Choroid plexus epithelial cell (primary cell): ENCODE results near the gene EIF5.

Experiments
- DNase-seq: peaks from one replicate; pipeline ENCODE4 v3.0.0-alpha.2; 2010; ENCODE audit warnings: low read depth
- H3K4me3 ChIP-seq: 2 replicates; pipeline ENCODE4 v1.5.1; 2011; ENCODE audit warnings: low read depth, mild to moderate bottlenecking, control low read depth, low read length, moderate library complexity
- TF ChIP-seq, protein P1 (sequence below): conservative IDR thresholded peaks from 2 replicates; pipeline ENCODE4 v1.5.1; 2011; ENCODE audit warnings: low read depth, mild to moderate bottlenecking, control low read depth, inconsistent platforms, low read length, moderate library complexity

Gene EIF5

DNA sequence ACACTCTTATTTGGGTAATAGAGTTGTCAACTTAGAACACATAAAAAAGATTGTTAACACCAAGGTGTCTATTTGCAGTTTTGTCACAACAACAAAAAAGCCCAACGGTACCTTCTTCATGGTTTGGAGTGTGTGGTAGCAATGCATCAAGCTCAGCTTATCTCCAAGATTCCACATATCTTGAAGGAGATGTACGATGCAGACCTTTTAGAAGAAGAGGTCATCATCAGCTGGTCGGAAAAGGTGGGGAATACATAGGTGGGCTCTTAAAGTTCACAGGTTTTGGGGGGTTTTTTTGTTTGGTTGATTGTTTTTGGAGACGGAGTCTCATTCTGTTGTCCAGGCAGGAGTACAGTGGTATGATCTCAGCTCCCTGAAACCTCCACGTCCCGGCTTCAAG lies 5.5 kb downstream of the EIF5 start:
- TF ChIP-seq, protein P1, sequence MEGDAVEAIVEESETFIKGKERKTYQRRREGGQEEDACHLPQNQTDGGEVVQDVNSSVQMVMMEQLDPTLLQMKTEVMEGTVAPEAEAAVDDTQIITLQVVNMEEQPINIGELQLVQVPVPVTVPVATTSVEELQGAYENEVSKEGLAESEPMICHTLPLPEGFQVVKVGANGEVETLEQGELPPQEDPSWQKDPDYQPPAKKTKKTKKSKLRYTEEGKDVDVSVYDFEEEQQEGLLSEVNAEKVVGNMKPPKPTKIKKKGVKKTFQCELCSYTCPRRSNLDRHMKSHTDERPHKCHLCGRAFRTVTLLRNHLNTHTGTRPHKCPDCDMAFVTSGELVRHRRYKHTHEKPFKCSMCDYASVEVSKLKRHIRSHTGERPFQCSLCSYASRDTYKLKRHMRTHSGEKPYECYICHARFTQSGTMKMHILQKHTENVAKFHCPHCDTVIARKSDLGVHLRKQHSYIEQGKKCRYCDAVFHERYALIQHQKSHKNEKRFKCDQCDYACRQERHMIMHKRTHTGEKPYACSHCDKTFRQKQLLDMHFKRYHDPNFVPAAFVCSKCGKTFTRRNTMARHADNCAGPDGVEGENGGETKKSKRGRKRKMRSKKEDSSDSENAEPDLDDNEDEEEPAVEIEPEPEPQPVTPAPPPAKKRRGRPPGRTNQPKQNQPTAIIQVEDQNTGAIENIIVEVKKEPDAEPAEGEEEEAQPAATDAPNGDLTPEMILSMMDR, result no peak
- no peak for DNase-seq
- no peak overlapping the region for H3K4me3 ChIP-seq

- DNase-seq, result no peak
- H3K4me3 ChIP-seq, result no peak overlapping the region
- TF ChIP-seq, protein P1, result no peak
Observed at GRCh38 chr14:103340480-103341212, 6.6 kb downstream of the EIF5 start.

DNA sequence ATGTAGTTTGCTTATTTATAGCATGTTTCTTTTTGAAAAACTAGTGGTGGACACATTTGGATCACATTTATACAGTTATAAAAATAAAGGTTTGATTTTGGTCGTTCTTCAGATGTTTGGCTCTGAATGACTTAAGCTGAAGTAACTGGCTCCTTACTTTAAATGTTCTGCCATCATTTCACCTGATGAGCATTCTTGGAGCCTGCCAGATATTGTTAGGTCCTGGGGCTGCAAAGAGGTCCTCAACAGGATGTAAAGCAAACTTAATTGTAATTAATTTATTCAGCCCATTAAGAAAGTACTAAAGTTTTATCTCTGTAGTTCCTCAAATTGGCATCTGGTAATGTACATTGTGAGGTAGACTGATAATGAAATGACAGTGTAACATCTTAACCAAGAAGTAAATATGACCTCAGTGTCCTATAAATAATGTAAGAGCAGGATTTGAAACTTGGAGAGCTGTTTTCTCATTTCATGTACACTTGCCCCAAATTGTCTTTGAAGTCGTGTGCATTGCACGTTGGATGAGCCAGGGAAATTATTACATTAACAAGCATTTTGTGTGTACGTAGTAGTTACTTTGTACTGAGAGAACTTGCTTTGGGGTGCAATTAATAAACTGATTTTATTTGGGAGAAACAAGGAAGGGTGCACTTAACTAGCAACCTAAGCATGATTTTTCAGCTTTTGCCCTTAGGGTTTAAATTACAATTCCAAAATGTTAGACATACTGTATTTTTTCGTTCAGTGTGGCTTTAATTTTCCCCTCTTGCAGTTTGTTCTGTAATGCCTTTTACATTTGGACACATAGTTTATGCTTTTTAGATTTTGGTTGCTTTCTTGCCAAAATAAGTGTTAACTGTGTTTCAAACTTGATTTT lies 7.5 kb downstream of the EIF5 start:
- no peak for DNase-seq
- TF ChIP-seq, protein P1, result no peak
- H3K4me3 ChIP-seq, result no peak overlapping the region

DNA sequence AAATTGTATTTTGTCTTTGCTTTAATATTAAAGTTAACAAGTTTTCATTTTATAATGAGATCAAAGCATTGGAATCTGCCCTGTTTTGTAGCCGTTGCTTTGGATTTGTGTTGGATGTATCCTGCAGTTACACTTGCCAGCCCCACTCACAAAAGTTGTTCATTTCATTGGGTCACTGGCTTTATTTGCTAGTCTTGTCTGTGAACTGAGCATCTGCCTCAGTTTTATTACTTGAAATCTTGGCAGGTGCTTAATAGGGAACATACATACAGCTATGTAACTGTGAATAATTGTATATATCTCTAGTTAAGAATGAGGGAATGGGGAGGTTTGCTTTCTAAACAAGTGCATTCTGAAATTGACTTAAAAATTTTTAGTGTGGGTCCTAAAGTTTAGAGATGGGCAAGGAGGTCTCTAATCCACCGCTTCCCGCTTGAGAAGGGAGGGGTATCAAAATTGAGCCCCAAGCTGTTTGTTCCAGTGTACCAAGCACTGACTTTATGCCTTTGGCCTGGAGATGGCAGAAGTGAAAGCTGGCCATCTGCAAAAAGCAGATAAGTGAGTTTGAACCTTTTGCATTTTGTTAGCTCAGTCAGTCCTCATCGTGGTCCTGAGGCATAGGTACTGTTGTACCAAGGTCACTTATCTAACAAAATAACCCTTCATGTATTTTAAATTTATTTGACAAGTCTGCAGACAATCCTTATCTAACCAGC lies 9.3 kb downstream of the EIF5 start:
- peak; percentile 20 for DNase-seq
- H3K4me3 ChIP-seq, result no peak overlapping the region
- TF ChIP-seq, protein P1, result peak; percentile 20

DNA sequence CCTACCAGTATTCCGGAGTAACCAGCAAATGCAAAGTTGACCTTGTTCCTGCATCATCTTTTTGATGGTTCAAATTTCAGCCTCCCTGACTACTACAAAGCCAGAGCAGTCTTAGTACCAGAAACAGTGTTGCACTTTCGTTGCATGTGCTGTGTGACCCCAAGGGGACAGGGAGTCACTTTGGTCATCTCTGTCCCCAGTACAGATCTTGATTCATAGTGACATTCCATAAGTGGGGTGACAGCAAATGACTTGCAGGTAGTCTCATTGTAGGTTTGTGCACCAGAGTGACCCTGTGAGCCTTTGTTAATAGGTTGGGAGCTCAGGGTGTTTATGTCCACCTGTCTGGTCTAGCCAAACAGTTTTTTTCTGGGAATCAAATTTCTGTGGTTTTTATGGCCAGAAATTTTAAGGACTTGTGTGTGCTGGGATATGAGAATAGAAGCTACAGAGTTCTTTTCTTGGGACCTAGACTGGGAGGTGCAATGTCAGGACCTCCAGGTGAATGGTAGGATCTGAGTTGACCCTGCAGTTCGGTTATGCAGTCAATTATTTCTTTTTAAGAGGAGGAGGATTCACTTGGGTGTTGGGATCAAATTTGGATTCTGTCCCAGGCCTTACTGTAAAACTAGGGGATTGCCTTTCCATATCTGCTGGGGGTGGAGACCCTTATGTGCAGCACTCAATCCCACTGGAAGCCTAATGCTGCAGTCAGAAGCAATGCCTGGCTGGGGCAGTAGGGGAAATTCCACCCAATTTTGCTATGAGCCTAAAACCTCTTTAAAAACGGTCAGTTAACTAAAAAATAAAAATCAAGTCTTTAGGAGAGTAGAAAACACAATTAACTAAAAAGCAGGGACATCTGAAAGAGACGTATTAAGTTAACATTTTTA lies 10.1 kb downstream of the EIF5 start:
- DNase-seq, result no peak
- TF ChIP-seq, protein P1, result no peak
- H3K4me3 ChIP-seq, result no peak overlapping the region

DNA sequence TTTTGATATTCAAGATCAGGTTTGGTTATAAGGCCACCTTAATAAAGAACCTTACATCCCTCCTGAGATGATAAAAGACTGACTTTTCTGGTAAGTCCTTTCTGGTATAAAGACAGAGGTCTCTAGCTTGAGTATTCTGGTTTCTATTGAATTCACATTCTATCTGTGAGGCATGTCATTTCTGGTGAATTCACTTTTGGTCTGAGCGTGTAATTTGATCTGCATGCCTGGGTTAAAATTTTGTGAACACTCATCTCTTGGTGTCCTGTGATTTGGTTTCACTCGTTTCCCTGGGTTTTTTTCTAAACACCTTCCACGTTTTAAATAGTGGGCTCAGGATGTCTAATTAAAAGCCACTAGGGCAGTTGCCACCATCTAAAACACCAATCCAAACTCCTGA lies 12.2 kb downstream of the EIF5 start:
- TF ChIP-seq, protein P1, result no peak
- peak; percentile 48 for DNase-seq
- H3K4me3 ChIP-seq, result no peak overlapping the region
